Measurements from ENCODE around the gene HIGD2A.

HIGD2A gene

DNA sequence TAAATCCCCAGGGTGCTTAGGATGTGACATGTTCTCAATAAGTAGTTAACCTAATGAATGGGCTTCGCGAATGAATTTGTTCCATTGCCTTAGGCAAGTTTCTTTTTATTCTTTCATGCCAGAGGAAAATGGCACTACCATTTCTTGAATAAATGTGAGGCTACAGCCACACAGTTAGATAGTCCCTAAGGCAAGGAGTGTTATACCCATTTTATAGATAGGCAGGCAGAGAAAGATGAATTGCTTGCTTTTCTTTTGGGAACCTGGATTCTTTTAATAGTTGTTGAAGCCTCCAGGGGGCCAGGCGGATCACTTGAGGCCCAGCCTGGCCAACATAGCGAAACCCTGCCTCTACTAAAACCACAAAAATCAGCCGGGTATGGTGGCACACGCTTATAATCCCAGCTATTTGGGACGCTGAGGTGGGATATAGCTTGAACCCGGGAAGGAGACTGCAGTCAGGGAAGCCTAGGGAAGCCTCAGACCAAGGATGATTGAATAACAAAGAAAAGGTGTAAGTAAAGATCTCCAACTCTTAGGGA is 1.1 kb upstream of the HIGD2A start:
- peak; percentile 22 for DNase-seq (ENCODE audit: low read depth)
- TF ChIP-seq, protein P1, sequence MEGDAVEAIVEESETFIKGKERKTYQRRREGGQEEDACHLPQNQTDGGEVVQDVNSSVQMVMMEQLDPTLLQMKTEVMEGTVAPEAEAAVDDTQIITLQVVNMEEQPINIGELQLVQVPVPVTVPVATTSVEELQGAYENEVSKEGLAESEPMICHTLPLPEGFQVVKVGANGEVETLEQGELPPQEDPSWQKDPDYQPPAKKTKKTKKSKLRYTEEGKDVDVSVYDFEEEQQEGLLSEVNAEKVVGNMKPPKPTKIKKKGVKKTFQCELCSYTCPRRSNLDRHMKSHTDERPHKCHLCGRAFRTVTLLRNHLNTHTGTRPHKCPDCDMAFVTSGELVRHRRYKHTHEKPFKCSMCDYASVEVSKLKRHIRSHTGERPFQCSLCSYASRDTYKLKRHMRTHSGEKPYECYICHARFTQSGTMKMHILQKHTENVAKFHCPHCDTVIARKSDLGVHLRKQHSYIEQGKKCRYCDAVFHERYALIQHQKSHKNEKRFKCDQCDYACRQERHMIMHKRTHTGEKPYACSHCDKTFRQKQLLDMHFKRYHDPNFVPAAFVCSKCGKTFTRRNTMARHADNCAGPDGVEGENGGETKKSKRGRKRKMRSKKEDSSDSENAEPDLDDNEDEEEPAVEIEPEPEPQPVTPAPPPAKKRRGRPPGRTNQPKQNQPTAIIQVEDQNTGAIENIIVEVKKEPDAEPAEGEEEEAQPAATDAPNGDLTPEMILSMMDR (IDR thresholded peaks at IDR 0.05; ENCODE audit: insufficient read depth, low read depth, low read length, missing control alignments) = no peak
- peak overlapping the region; percentile 96 for H3K4me3 ChIP-seq (ENCODE audit: low read depth, low read length)

DNA sequence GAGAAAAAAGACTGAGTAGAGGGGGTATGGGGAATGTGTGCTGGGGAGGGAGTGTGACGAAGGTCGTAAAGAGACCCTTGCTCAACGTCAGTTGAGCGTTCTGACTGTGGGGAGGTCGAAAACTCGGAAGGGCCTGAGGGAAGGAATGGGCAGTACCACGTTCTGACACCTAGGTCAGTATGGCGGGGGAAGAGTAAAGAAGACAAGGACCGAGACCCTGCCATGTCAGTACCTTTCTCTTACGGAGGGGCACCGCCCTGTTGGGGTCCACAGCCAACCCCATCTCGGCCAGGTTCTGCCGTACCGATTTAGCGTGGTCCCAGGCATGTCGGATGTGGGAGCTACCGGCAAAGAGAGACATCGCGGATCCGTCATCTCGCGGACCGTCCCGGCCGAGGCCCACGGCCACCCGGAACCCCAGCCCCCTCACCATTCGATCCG is 528 bp upstream of the HIGD2A start:
- H3K4me3 ChIP-seq (ENCODE audit: low read depth, low read length) = peak overlapping the region; percentile 96
- peak; percentile 42 for DNase-seq (ENCODE audit: low read depth)
- TF ChIP-seq, protein P1 (IDR thresholded peaks at IDR 0.05; ENCODE audit: insufficient read depth, low read depth, low read length, missing control alignments) = no peak

DNA sequence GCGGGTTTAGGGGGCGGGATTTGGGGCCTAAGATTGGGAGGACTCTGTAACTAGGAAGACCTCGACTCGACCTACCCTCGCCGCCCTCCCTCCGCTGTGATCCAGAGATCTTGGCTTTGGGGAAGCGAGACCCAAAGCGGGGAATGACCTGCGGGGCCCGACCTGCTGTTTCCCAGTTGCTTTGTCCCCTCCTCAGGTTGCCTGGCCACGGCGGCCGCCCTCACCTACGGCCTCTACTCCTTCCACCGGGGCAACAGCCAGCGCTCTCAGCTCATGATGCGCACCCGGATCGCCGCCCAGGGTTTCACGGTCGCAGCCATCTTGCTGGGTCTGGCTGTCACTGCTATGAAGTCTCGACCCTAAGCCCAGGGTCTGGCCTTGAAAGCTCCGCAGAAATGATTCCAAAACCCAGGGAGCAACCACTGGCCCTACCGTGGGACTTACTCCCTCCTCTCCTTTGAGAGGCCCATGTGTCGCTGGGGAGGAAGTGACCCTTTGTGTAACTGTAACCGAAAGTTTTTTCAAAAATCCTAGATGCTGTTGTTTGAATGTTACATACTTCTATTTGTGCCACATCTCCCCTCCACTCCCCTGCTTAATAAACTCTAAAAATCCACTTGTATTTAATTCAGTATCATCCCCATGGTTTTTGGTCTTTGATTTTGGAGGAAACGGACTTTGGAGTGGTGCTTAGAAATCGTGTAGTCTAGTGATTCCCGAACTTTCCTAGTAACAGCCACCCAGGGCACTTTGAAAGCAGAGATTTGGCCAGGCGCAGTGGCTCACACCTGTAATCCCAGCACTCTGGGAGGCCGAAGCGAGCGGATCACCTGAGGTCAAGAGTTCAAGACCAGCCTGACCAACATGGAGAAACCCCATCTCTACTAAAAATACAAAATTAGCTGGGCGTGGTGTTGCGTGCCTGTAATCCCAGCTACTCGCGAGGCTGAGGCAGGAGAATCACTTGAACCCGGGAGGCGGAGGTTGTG is 878 bp downstream of the HIGD2A start:
- peak overlapping the region; percentile 76 for H3K4me3 ChIP-seq (ENCODE audit: low read depth, low read length)
- DNase-seq (ENCODE audit: low read depth) = no peak
- TF ChIP-seq, protein P1 (IDR thresholded peaks at IDR 0.05; ENCODE audit: insufficient read depth, low read depth, low read length, missing control alignments) = no peak

DNA sequence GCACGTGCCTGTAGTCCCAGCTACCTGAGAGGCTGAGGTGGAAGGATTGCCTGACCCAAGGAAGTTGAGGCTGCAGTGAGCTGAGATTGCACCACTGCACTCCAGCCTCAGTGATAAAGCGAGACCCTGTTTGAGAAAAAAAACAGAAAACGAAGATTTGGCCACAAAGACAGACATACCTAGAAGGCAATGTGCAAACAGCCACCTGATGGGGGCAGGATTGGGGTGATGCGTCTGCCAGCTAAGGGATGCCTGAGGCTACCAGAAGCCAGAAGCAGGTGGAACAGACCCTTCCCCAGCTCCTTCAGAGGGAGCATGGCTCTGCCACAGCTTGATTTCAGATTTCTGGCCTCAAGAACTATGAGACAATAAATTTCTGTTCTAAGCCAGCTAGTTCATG is 2.9 kb downstream of the HIGD2A start:
- TF ChIP-seq, protein P1 (IDR thresholded peaks at IDR 0.05; ENCODE audit: insufficient read depth, low read depth, low read length, missing control alignments) = no peak
- DNase-seq (ENCODE audit: low read depth) = no peak
- no peak overlapping the region for H3K4me3 ChIP-seq (ENCODE audit: low read depth, low read length)

DNA sequence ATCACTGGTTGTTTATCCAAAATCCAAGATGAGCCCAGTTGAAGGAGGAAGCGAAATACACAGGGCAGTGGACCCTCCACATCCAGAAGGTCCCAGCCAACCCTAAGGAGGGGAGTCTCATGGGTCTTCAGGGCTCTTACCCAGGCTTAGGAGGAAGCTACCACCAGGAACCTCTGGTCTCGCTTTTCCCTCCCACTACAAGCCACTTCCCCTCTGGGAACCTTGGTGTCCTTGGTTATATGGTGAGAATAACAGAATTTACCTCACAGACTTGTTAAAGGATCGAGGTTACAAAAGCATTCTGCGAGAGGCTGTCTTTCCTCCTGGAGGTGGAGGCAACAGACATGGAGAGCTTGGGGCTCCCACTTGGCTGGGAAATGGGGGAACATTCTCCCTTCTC is 3.4 kb downstream of the HIGD2A start:
- no peak overlapping the region for H3K4me3 ChIP-seq (ENCODE audit: low read depth, low read length)
- no peak for DNase-seq (ENCODE audit: low read depth)
- TF ChIP-seq, protein P1 (IDR thresholded peaks at IDR 0.05; ENCODE audit: insufficient read depth, low read depth, low read length, missing control alignments) = no peak

DNA sequence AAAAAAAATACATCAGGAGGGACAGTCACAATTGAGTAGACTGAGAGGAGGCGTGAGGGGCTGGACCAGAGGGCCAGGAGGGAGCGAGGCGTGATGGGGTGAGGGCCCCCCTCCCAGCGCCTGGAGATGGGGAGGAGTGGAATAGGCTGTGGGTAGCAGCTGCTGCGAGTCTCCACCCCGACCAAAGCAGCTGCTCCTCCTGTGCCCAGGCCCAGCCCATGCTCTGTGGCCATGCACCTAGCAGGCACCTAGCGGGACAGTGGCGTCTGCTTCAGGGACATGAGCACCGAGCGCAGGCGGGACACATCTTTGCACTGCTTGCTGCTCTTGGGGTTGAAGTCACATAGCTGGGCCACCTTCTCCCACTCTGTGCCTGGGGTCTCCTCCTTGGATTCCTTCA is 4.0 kb downstream of the HIGD2A start:
- TF ChIP-seq, protein P1 (IDR thresholded peaks at IDR 0.05; ENCODE audit: insufficient read depth, low read depth, low read length, missing control alignments) = no peak
- H3K4me3 ChIP-seq (ENCODE audit: low read depth, low read length) = no peak overlapping the region
- DNase-seq (ENCODE audit: low read depth) = no peak
